Measurements from ENCODE around the gene NIF3L1. TPM values are rescaled to one million over a fixed set of nuclear protein-coding genes. Genes with fewer than 3 reads are reported as not detected.

Gene NIF3L1
- total RNA-seq, 1 donor from 2014 or later, result 36.3 TPM

DNA sequence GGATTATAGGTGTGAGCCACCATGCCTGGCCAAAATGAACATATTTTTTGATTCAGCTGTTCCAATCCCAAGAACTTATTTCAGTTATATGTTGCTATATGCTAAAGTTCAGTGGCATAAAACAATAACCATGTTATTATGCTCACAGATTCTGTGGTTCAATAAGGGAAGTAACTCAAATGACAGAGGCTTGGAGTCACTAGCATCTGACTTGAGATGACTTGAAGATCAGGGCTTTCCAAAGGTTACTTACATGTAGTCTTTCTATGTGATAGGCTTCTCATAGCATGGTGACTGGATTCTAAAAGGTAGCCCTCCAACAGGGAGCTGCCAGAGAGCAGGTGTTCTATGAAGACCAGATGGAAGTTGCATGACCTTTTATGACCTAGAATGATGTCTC is 41.9 kb upstream of the NIF3L1 start:
- no peaks in the 10 kb centered on the region for H3K9me3 Mint-ChIP-seq
- peaks cover 15% of the 10 kb centered on the region for H3K36me3 Mint-ChIP-seq
- no peak for DNase-seq (ENCODE audit: extremely low spot score, unreplicated experiment)
- no peaks in the 10 kb centered on the region for H3K4me1 Mint-ChIP-seq (ENCODE audit: unreplicated experiment)
- no peak overlapping the region for H3K4me3 Mint-ChIP-seq
- TF ChIP-seq, protein P1, sequence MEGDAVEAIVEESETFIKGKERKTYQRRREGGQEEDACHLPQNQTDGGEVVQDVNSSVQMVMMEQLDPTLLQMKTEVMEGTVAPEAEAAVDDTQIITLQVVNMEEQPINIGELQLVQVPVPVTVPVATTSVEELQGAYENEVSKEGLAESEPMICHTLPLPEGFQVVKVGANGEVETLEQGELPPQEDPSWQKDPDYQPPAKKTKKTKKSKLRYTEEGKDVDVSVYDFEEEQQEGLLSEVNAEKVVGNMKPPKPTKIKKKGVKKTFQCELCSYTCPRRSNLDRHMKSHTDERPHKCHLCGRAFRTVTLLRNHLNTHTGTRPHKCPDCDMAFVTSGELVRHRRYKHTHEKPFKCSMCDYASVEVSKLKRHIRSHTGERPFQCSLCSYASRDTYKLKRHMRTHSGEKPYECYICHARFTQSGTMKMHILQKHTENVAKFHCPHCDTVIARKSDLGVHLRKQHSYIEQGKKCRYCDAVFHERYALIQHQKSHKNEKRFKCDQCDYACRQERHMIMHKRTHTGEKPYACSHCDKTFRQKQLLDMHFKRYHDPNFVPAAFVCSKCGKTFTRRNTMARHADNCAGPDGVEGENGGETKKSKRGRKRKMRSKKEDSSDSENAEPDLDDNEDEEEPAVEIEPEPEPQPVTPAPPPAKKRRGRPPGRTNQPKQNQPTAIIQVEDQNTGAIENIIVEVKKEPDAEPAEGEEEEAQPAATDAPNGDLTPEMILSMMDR (conservative IDR thresholded peaks at IDR 0.05), result no peak
- H3K27ac Mint-ChIP-seq, result no peak overlapping the region
- H3K27me3 Mint-ChIP-seq, result no peaks in the 10 kb centered on the region

DNA sequence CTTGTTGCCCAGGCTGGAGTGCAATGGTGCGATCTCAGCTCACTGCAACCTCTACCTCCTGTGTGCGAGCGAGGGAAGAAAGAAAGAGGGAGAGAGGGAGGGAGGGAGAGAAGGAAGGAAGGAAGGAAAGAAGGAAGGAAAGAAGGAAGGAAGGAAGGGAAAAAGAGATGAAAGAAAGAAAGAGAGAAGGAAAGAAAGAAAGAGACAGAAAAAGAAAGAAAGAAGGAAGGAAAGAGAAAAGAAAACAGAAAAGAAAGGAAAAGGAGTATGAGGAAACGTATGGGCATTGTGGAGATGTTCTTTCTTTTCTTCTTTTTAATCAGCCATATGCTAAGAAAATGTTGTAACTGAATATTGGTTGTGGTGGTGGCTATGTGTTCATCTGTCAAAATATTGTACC is 41.2 kb upstream of the NIF3L1 start:
- H3K4me1 Mint-ChIP-seq (ENCODE audit: unreplicated experiment), result no peaks in the 10 kb centered on the region
- no peak overlapping the region for H3K4me3 Mint-ChIP-seq
- peaks cover 22% of the 10 kb centered on the region for H3K36me3 Mint-ChIP-seq
- no peaks in the 10 kb centered on the region for H3K9me3 Mint-ChIP-seq
- TF ChIP-seq, protein P1 (conservative IDR thresholded peaks at IDR 0.05), result no peak
- H3K27ac Mint-ChIP-seq, result no peak overlapping the region
- H3K27me3 Mint-ChIP-seq, result no peaks in the 10 kb centered on the region
- no peak for DNase-seq (ENCODE audit: extremely low spot score, unreplicated experiment)

DNA sequence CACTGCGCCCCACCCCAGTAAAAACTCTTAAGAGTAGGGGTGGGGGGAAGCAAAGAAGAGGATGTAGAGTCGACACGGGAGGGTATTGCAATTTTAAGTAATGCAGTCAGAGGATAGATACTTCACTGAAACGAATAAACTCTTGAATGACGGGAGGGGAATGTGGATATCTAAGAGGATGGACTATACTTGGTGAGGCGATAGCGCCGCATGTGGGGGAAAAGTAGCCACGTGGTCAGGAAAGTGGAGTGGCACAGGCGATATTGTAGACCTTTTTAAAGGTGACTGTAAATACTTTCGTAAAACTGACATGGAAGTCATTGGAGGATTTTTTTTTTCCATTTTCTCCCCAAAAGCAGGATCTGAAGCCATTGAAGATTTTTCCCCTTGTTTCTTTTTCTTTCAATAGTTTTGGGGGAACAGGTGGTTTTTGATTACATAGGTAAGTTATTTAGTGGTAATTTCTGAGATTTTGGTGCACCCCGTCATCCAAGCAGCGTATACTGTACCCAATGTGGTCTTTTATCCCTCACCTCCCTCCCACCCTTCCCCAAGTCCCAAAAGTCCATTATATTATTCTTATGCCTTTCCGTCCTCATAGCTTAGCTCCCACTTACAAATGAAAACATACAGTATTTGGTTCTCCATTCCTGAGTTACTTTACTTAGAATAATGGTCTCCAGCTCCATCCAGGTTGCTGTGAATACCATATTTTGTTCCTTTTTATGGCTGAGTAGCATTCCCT is 38.5 kb upstream of the NIF3L1 start:
- peak overlapping the region; percentile 25 for H3K27ac Mint-ChIP-seq
- H3K36me3 Mint-ChIP-seq, result peaks cover 32% of the 10 kb centered on the region
- no peaks in the 10 kb centered on the region for H3K9me3 Mint-ChIP-seq
- no peaks in the 10 kb centered on the region for H3K27me3 Mint-ChIP-seq
- no peak for DNase-seq (ENCODE audit: extremely low spot score, unreplicated experiment)
- TF ChIP-seq, protein P1 (conservative IDR thresholded peaks at IDR 0.05), result no peak
- no peaks in the 10 kb centered on the region for H3K4me1 Mint-ChIP-seq (ENCODE audit: unreplicated experiment)
- H3K4me3 Mint-ChIP-seq, result no peak overlapping the region

DNA sequence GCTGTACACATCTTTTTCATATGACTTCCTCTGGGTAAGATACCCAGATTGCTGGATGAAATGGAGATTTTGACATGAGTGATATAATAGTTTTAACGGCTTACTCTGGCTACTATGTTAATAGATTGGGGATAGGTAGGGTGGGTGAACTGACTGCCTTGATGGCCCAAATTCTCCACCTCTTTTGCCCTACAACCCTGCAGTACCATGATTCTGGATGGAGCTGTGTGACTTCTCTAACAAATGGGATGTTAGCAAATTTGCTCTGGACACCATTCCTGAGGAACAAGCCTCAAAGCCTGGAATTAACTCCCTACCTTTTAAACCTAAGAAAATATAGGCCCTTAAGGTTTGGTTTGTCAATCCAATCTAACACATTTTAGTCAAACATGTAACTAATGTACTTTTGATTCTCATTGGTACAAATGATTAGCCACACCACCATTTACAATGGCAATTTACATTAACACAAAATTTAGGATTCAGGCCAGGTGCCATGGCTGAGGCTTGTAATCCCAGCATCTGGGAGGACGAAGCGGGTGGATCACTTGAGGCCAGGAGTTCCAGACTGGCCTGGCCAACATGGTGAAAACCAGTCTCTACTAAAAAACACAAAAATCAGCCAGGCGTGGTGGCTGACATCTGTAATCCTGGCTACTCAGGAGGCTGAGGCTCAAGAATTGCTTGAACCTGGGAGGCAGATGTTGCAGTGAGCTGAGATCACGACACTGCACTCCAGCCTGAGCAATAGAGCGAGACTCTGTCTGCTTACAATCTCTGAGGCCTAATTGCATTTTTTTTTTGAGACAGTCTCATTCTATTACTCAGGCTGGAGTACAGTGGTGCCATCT is 37.5 kb upstream of the NIF3L1 start:
- DNase-seq (ENCODE audit: extremely low spot score, unreplicated experiment), result no peak
- Mint-ChIP-seq H3K27ac (no peak overlapping the region), H3K27me3 (no peaks in the 10 kb centered on the region), H3K36me3 (peaks cover 36% of the 10 kb centered on the region), H3K9me3 (no peaks in the 10 kb centered on the region), H3K4me1 (ENCODE audit: unreplicated experiment) (no peaks in the 10 kb centered on the region), H3K4me3 (no peak overlapping the region)
- TF ChIP-seq, protein P1 (conservative IDR thresholded peaks at IDR 0.05), result no peak

DNA sequence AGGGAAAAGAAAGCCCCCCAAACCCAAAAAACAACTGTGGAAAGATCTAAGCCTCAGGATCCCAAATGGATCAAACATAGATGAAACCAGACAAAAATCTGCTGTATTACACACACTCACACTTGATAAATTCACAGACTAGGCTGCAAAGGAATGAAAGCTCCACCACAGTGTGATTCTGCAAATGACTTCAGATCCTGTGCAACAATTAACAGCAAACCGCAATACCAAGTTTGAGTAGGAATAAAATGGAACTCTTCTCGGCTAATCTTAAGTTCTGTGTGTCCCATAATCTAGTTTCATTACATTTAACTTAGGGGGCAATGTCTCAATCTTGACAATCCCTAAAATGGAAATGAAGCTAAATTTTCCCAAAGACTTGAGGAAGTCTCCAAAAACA is 36.6 kb upstream of the NIF3L1 start:
- H3K4me1 Mint-ChIP-seq (ENCODE audit: unreplicated experiment), result no peaks in the 10 kb centered on the region
- no peak overlapping the region for H3K4me3 Mint-ChIP-seq

More for the DNA sequence above, 36.6 kb upstream of the NIF3L1 start:
- no peak for DNase-seq (ENCODE audit: extremely low spot score, unreplicated experiment)
- TF ChIP-seq, protein P1 (conservative IDR thresholded peaks at IDR 0.05), result no peak
- no peaks in the 10 kb centered on the region for H3K9me3 Mint-ChIP-seq
- H3K27ac Mint-ChIP-seq, result no peak overlapping the region
- H3K27me3 Mint-ChIP-seq, result no peaks in the 10 kb centered on the region
- peaks cover 42% of the 10 kb centered on the region for H3K36me3 Mint-ChIP-seq
